GM12864 (cell line): ENCODE measurements around the gene PPM1F.
"Not testable (repeated sequence)": the region's sequence is repeated elsewhere in the genome, so short reads cannot be mapped to it uniquely, and the experiment has no call there.

ENCODE experiments used
- DNase-seq: peaks from one replicate; pipeline ENCODE4 v3.0.0-alpha.2; 2011; ENCODE audit warnings: low read depth
- H3K4me3 ChIP-seq: 2 replicates; pipeline ENCODE4 v1.5.1; 2011; ENCODE audit warnings: mild to moderate bottlenecking, low read depth, low read length, control low read depth
- CTCF ChIP-seq: IDR thresholded peaks from 2 replicates; pipeline ENCODE4 v1.5.1; 2011; ENCODE audit warnings: low read depth, mild to moderate bottlenecking, moderate library complexity, low read length, control low read depth, inconsistent platforms; ENCODE audit errors: missing control alignments

Gene PPM1F

GRCh38 chr22:21896951-21897513, 55.6 kb downstream of the PPM1F start:
- DNase-seq: no peak
- TF ChIP-seq CTCF: no peak
- no peak overlapping the region for H3K4me3 ChIP-seq

- H3K4me3 ChIP-seq, DNase-seq: not testable (repeated sequence)
These were observed 56.4 kb downstream of the PPM1F start for GRCh38 chr22:21896275-21896674.

- TF ChIP-seq CTCF: no peak
- no peak for DNase-seq
- no peak overlapping the region for H3K4me3 ChIP-seq
These were observed 57.8 kb downstream of the PPM1F start for GRCh38 chr22:21894799-21895198.

GRCh38 chr22:21889251-21889990, 63.2 kb downstream of the PPM1F start:
- no peak for DNase-seq
- TF ChIP-seq CTCF: no peak
- H3K4me3 ChIP-seq: no peak overlapping the region

- no peak for DNase-seq
- no peak for TF ChIP-seq CTCF
- H3K4me3 ChIP-seq: no peak overlapping the region
These were observed 64.8 kb downstream of the PPM1F start for GRCh38 chr22:21887841-21888240.

- not testable (repeated sequence) for H3K4me3 ChIP-seq, DNase-seq
These were observed 68.7 kb downstream of the PPM1F start for GRCh38 chr22:21883930-21884329.

GRCh38 chr22:21882754-21883333, 69.8 kb downstream of the PPM1F start:
- not testable (repeated sequence) for DNase-seq, H3K4me3 ChIP-seq

GRCh38 chr22:21881841-21882753, 70.6 kb downstream of the PPM1F start:
- TF ChIP-seq CTCF: no peak
- H3K4me3 ChIP-seq: no peak overlapping the region
- no peak for DNase-seq
